Measurements from ENCODE around the gene S100PBP. TPM values are rescaled to one million over a fixed set of nuclear protein-coding genes. Genes with fewer than 3 reads are reported as not detected.
A peak's percentile ranks its signal among the peaks of the same experiment; 100 is the strongest.

Gene S100PBP
- total and polyA plus RNA-seq, 2 of the 13 experiments (the other 11 are each of a cell fraction or from before 2014, with no cell fraction given) = 20.4 to 26.1 TPM

DNA sequence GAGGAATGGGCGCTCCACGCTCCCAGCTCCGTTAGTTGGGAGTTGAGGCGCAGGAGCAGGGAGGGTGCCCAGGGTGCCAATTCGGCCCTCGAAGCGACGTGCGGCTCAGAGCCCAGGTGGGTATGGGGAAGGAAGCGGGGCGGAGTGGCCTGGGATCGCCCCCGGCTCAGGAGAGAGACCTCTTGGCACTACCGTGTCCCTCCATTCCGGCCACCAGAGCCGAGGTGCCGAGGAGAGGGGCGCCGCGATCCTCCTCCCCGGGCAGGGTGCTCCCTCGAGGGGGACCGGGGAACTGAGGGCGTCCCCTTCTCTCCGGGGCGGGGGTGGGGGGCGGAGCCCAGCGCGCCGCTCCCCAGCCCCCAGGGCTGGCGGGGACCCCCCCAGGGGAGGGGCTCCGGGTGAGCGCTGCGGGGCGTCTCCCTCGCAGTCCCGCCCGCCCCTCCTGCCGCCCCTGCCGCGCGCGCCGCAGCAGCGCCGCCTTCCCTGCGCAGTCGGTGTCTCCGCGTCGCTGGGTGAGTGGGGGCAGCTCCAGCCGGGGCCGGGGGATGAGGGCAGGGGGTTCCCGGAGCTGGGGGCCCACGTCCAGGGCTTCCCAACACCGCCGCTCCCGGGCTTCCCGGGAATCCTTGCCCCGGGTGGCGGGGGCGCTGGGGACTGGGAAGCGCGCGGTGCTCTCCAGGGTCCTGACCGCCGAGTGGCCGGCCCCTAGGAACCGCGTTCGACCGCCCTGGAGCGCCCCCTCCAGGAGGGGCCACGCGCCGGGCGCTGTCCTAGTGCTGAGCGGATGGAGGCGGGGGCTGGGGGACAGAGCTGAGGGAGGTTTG, 68.8 kb downstream of the S100PBP start, which contains the start of gene HPCA (continued):
- TF ChIP-seq POLR2G (IDR thresholded peaks at IDR 0.05; ENCODE audit: low read depth, low read length) (no peak), ZNF207 (IDR thresholded peaks at IDR 0.05; ENCODE audit: borderline replicate concordance) (no peak), KLF6 (CRISPR knock-in tag; IDR thresholded peaks at IDR 0.05) (peak; percentile 99), MEIS2 (CRISPR knock-in tag; IDR thresholded peaks at IDR 0.05) (peak; percentile 96), ZNF331 (CRISPR knock-in tag; IDR thresholded peaks at IDR 0.05) (peak; percentile 95), ZBTB21 (CRISPR knock-in tag; IDR thresholded peaks at IDR 0.05) (peak; percentile 81), GATAD1 (CRISPR knock-in tag; IDR thresholded peaks at IDR 0.05) (peak; percentile 77), ZNF777 (CRISPR knock-in tag; IDR thresholded peaks at IDR 0.05) (peak; percentile 74), ZNF34 (CRISPR knock-in tag; IDR thresholded peaks at IDR 0.05; ENCODE audit: borderline replicate concordance) (no peak), ATRX (CRISPR knock-in tag; IDR thresholded peaks at IDR 0.05; ENCODE audit: borderline replicate concordance) (0 out of 2 replicates have a peak, but pooled peaks have one; percentile 51), RFX5 (IDR thresholded peaks at IDR 0.05; ENCODE audit: low read depth, low read length) (no peak), SMC3 (IDR thresholded peaks at IDR 0.05; ENCODE audit: low read length) (no peak), PRMT3 (CRISPR knock-in tag; IDR thresholded peaks at IDR 0.05; ENCODE audit: borderline replicate concordance, low read depth) (peak; percentile 93; the same call in 1 of the 2 replicates), ZNF644 (CRISPR knock-in tag; IDR thresholded peaks at IDR 0.05; ENCODE audit: low read depth) (peak; percentile 44; the same call in 1 of the 2 replicates), THAP11 (CRISPR knock-in tag; IDR thresholded peaks at IDR 0.05) (peak; percentile 78), ATF1 (CRISPR knock-in tag; IDR thresholded peaks at IDR 0.05) (no peak), NCOA1 (CRISPR knock-in tag; IDR thresholded peaks at IDR 0.05) (peak; percentile 85; the same call in 1 of the 2 replicates), ZNF136 (CRISPR knock-in tag; IDR thresholded peaks at IDR 0.05; ENCODE audit: low read depth) (peak; percentile 94), ZNF652 (CRISPR knock-in tag; IDR thresholded peaks at IDR 0.05; ENCODE audit: borderline replicate concordance, low read depth) (peak; percentile 52), NKX3-1 (CRISPR knock-in tag; IDR thresholded peaks at IDR 0.05) (peak; percentile 99), ATAD3A (CRISPR knock-in tag; IDR thresholded peaks at IDR 0.05) (peak; percentile 97), MYC (CRISPR knock-in tag; IDR thresholded peaks at IDR 0.05; ENCODE audit: borderline replicate concordance) (peak; percentile 79; the same call in 1 of the 2 replicates), HMG20A (CRISPR knock-in tag; IDR thresholded peaks at IDR 0.05; ENCODE audit: borderline replicate concordance) (peak; percentile 41; the same call in 1 of the 2 replicates), FOXA3 (CRISPR knock-in tag; IDR thresholded peaks at IDR 0.05) (peak; percentile 67), ZNF616 (CRISPR knock-in tag; IDR thresholded peaks at IDR 0.05; ENCODE audit: low read depth) (peak; percentile 95), SIX4 (CRISPR knock-in tag; IDR thresholded peaks at IDR 0.05) (peak; percentile 85), RELA (CRISPR knock-in tag; IDR thresholded peaks at IDR 0.05) (peak; percentile 91; the same call in 1 of the 2 replicates), GPN1 (CRISPR knock-in tag; IDR thresholded peaks at IDR 0.05; ENCODE audit: borderline replicate concordance) (peak; percentile 97)
- TF ChIP-seq, protein P1, sequence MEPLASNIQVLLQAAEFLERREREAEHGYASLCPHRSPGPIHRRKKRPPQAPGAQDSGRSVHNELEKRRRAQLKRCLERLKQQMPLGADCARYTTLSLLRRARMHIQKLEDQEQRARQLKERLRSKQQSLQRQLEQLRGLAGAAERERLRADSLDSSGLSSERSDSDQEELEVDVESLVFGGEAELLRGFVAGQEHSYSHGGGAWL (CRISPR knock-in tag; IDR thresholded peaks at IDR 0.05) = peak; percentile 100
- TF ChIP-seq, protein P2, sequence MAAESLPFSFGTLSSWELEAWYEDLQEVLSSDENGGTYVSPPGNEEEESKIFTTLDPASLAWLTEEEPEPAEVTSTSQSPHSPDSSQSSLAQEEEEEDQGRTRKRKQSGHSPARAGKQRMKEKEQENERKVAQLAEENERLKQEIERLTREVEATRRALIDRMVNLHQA (CRISPR knock-in tag; IDR thresholded peaks at IDR 0.05) = peak; percentile 84; the same call in 1 of the 2 replicates
